B cell (primary cell): ENCODE data around the gene FOXS1.

Source experiments
- EZH2 ChIP-seq: IDR thresholded peaks from 2 replicates; pipeline ENCODE4 v1.6.1; 2012; ENCODE audit warnings: borderline replicate concordance, low read depth, mild to moderate bottlenecking, moderate library complexity, low read length; ENCODE audit not compliant: insufficient read depth, poor library complexity, severe bottlenecking
- TF ChIP-seq, protein P1 (sequence below): fragments of 200-600 bp; IDR thresholded peaks from one replicate; pipeline ENCODE4 v1.8.0; 2022; ENCODE audit warnings: antibody characterized with exemption, mild to moderate bottlenecking

DNA sequence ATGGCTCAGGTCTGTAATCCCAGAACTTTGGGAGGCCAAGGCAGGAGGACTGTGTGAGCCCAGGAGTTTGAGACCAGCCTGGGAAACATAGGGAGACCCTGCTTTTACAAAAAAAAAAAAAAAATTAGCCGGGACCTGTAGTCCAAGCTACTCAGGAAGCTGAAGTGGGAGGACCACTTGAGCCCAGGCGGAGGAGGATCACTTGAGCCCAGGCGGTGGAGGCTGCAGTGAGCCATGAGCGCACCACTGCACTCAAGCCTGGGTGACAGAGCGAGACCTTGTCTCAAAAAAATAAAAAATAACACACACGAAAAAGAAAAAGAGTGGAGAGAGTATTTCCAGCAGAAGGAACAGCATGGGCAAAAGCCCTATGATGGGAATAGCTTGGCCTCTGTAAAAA, 27.0 kb upstream of the FOXS1 start:
- TF ChIP-seq, protein P1, sequence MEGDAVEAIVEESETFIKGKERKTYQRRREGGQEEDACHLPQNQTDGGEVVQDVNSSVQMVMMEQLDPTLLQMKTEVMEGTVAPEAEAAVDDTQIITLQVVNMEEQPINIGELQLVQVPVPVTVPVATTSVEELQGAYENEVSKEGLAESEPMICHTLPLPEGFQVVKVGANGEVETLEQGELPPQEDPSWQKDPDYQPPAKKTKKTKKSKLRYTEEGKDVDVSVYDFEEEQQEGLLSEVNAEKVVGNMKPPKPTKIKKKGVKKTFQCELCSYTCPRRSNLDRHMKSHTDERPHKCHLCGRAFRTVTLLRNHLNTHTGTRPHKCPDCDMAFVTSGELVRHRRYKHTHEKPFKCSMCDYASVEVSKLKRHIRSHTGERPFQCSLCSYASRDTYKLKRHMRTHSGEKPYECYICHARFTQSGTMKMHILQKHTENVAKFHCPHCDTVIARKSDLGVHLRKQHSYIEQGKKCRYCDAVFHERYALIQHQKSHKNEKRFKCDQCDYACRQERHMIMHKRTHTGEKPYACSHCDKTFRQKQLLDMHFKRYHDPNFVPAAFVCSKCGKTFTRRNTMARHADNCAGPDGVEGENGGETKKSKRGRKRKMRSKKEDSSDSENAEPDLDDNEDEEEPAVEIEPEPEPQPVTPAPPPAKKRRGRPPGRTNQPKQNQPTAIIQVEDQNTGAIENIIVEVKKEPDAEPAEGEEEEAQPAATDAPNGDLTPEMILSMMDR: no peak
- TF ChIP-seq EZH2: no peak
